GM12875 (cell line): ENCODE data around the gene STIM1.

Source experiments
- H3K4me3 ChIP-seq: one replicate; pipeline ENCODE4 v1.5.1; 2011; ENCODE audit warnings: low read depth, low read length, control low read depth
- CTCF ChIP-seq: IDR thresholded peaks from 2 replicates; pipeline ENCODE4 v1.5.1; 2011; ENCODE audit warnings: low read depth, mild to moderate bottlenecking, control low read depth, inconsistent platforms, low read length, moderate library complexity, borderline replicate concordance; ENCODE audit not compliant: insufficient read depth

Gene STIM1

GRCh38 chr11:4025248-4025966 is 169.9 kb downstream of the STIM1 start:
- H3K4me3 ChIP-seq: no peak overlapping the region
- TF ChIP-seq CTCF: no peak

- no peak overlapping the region for H3K4me3 ChIP-seq
- TF ChIP-seq CTCF: no peak
Measured at GRCh38 chr11:4025967-4026324, 170.5 kb downstream of the STIM1 start.

GRCh38 chr11:4026389-4026788 is 170.9 kb downstream of the STIM1 start:
- TF ChIP-seq CTCF: no peak
- no peak overlapping the region for H3K4me3 ChIP-seq

GRCh38 chr11:4027746-4028145 is 172.3 kb downstream of the STIM1 start:
- no peak for TF ChIP-seq CTCF
- H3K4me3 ChIP-seq: no peak overlapping the region

GRCh38 chr11:4030197-4030596 is 174.7 kb downstream of the STIM1 start:
- TF ChIP-seq CTCF: no peak
- no peak overlapping the region for H3K4me3 ChIP-seq

- H3K4me3 ChIP-seq: no peak overlapping the region
- TF ChIP-seq CTCF: no peak
Measured at GRCh38 chr11:4032097-4032496, 176.6 kb downstream of the STIM1 start.

- no peak for TF ChIP-seq CTCF
- H3K4me3 ChIP-seq: no peak overlapping the region
Measured at GRCh38 chr11:4035985-4036384, 180.5 kb downstream of the STIM1 start.
